ENCODE data around the gene IGFBPL1.

IGFBPL1 gene

DNA sequence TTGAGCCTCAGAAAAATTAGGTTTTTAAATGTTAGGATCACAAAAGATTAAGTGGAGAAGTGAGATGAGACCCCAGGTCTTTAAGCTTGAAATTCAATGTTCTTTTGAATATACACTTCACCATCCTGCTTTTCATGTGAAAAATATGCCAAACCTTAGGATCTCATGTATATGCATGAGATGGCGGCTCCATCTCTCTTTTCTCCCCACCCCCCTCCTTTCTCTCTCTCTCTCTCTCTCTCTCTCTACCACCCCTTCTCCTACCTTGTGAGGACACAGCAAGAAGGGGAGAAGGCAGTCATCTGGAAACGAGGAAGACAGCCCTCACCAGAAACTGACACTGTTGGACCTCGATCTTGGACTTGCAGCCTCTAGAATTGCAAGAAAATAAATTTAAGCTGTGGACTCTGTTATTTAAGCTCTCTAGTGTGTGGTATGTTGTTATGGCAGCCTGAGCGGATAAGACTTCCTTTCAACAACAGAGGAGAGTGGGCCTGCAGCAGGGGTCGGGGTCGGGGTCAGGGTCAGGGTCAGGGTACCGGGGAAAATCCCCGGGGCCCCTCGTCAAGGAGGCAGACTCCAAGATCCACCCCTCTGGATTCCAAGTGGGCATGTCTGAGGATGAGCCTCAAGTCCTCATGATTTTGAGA, 48.1 kb downstream of the IGFBPL1 start:
- no peak for DNase-seq

DNA sequence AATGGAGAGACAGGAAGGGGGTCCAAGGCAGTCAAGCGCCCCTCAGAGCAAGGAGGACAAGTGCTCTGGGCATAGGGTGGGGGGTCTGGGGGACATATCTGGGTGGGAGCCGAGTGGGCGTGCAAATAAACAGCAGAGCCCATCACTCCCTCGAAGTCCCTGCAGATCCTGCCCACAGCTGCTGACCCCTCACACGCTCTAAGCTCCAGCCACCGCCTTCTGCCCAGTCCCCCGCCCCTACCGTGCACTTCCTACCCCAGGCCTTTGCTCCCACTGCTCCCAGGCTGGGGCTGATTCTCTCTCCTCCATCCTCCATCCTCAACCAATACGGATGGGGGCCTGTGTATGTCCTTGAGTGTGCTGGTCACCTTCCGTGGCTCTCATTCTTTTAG, 48.7 kb downstream of the IGFBPL1 start:
- DNase-seq = no peak

DNA sequence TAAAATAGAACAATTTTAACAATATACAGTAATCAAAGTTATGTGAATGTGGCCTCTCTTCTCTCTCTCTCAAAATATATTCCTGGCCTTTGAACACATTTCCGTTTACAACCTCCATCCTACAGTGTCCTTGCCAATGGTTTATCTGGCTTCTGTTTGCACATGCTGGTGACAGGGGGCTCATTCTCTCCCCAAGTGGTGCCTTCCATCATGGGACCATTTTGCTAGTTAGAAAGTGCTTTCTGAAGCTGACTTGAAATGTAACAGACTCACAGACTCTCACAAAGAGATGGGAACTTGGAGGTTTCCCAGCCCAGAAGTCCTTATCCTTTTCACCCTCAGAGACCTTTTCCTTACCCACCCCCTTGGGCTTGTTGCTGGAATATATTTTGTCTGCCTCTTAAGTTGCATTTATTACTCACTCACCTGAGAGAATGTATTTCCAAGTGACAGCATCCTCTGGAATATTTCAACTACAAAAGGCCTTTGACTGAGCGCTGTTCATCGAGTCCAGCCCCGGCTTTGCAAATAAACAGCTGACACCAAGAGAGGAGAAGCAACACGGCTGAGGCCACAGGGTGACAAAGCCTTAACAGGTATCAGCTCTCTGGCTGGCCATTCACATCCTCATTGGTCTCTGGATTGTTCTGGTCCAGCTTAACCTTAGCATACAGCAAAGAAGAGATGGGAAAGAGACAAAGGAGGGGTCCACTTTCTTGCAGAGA, 49.2 kb downstream of the IGFBPL1 start:
- DNase-seq = no peak

DNA sequence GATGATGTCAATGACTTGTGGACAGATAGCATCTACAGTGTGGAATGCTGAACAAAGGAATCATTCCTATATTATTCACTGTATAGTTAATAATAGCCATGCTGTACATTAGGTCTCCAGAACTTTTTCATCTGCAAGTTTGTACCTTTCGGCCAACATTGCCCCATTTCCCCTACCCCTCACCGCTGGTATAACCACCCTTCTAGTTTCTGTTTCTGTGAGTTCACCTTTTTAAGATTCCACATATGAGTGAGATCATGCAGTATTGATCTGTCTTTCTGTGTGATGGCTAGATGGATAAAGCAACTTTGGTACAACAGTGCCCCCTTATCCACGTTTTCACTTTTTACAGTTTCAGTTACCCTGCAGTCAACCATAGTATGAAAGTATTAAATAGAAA, 50.6 kb downstream of the IGFBPL1 start:
- DNase-seq = no peak

DNA sequence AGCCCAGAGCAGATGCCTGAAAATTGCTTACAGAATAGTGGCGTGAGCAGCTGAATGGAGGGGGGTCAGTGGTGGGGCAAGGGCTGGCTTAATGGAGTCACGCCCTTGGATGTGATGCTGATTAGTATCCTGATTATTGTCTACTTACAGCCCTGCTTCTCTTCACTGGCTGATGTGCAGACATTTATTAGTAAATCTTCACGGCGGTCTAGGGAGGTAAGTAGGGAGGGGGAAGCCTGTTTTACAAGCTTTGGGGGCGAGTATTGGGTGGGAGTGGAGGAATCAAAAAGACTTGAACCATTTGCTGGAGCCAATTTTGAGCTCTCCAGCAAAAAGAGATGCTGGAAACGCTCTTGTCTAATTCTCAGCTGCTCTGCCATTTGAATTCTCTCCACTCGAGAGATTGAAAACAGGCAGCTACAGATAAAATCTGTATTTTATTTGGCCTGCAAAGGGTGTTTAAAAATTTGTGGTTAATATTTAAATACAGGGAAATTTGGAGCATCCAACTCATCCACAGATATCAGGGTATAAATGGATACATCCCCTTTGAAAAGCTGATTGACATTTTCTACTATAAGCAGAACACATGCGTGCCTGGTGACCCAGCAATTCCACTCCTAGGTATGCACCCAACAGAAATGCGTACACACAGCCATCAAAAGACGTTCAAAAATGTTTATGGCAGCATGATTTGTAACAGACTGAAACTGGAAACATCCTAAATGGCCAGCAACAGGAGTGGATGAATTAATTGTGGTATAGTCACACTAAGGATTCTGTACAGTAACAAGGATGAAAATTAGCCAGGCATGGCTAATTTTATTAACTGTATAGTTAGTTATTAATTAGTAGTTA, 51.3 kb downstream of the IGFBPL1 start:
- DNase-seq = no peak

DNA sequence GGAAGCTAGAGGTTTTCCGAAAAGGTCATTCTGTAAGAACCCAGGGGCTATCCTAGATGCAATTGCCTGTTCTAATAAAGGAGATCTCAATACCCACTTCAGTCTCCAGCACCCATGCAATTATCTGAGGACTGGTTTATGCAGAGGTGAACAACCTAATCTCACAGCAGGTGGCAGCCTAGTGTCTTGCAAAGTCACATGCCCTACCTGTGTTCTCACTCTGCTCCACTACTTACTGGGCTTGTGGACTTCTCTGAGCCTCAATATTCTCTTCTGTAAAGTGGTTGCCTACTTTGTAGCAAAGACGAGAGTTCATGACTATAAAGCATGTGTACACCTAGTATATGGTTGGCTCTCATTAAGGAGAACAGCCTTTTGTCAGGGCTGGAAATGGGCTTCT, 52.8 kb downstream of the IGFBPL1 start:
- DNase-seq = peak; percentile 17 to 79 (median 37)

DNA sequence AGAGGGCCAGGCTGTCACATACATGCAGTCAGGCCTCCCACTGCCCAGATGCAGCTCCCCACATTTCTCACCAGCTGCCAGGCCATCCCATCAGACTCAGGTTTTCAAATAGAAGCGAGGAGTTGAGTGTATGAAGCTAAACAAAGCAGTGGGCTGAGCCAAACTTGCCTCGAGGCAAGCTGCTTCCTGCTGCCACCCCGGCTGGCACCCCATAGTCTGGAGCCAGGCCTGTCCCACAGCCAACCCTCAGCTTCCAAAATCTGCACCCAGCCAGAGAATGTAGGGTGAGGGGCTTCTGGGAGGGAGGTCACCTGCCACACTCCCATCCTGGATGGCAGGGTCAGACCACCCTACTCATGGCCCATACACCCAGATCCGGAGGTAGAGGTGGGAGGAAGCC, 54.1 kb downstream of the IGFBPL1 start:
- DNase-seq = no peak

DNA sequence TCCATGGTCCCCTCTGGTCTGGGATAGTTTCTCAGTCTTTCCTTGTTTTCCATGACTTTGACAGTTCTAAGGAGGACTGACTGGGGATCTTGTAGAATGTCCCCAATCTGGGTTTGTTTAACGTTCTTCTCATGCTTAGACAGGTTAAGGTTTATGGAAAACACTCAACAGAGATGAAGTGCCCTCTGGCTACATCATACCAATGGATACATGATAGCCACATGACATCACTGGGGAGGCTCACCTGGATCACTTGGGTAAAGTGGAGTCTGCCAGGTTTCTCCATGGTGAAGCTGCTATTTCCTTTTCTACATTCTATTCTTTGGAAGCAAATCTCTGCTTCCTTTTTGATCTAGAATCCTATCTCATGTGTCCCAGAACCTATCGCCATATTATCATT, 55.5 kb downstream of the IGFBPL1 start:
- peak in 2 of 3 experiments; percentile 1 to 12 for DNase-seq

DNA sequence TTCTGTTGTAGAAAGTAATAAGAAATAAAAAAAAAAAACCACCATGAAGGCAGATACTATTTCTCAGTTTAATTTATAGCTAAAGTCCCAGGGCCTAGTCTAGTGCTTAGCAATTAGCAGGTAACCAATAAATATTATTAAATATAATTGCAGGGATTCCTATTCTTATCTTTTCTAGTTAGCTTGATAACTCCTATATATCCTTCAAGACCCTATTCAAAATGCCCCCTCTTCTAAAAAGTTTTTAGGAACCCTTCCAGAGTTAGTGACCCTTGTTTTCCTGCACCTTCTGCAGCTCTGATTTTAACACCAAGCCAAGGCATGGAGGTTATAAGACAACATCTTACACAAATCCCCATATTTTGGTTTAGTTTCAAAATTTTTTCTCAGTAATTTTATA, 56.4 kb downstream of the IGFBPL1 start:
- no peak for DNase-seq

DNA sequence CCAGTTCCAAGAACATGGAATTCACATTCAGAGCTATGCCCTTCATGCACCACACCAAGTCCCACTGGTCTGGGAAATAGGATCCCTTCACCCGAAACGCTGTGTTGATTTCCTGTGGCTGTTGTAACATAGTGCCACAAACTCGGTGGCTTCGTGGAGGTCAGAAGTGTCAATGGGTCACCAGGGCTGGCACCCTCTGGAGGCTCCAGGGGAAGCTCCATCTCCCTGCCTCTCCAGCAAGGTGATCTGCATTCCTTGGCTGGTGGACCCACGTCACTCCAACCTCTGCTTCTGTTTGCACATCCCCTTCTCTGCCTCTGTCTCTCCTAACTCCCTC, 60.7 kb downstream of the IGFBPL1 start:
- no peak for DNase-seq

DNA sequence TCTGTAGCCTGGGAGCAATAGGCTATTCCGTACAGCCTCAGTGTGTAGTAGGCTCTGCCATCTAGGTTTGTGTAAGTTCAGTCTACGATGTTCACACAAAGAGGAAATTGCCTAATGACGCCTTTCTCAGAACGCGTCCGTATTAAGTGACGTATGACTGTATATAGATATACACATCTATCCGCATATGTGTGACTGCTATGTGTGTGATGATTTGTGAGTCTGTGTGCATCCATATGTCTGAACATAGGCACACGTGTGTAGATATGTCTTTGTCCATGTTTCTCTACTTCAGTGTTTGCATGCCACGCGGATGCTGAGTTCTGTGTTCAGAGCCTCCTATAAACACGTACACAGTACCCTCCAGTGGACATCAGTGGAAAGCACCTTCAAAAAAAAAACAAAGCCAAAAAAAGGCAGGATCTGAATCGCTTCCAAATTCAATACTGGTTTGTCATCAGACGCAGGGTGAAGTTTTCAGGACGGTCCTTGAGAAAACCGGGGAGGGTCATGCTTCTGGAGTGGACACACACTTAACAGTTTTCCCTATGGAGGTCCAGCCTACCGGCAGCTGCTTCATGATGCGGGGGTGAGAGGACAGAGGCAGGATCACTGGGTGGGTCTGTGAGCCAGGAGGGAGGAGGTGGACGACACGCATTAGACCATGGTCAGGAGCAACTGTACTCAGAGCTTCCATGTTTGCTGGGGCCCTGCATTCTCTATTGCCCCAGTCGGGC, 61.2 kb downstream of the IGFBPL1 start:
- DNase-seq = peak; percentile 41 to 78 (median 53)

DNA sequence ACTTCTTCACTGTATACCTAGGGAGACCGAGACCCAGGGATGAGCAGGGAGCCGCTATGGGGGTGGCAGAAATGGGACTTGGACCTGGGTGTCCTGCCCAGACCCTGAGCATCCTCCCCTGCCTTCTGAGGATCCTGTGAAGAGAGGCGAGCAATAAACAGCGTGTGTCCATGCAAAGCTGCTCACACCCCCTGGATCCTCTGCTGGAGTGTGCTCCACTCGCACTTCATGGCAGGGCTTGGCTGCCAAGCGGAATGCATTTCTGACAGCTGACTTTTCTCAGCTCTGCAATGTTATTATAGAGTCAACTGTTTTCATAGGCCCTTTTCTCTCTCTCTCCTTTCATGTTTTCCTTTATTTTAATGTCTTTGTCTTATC, 62.8 kb downstream of the IGFBPL1 start:
- DNase-seq = peak in 2 of 3 experiments; percentile 26 to 39

DNA sequence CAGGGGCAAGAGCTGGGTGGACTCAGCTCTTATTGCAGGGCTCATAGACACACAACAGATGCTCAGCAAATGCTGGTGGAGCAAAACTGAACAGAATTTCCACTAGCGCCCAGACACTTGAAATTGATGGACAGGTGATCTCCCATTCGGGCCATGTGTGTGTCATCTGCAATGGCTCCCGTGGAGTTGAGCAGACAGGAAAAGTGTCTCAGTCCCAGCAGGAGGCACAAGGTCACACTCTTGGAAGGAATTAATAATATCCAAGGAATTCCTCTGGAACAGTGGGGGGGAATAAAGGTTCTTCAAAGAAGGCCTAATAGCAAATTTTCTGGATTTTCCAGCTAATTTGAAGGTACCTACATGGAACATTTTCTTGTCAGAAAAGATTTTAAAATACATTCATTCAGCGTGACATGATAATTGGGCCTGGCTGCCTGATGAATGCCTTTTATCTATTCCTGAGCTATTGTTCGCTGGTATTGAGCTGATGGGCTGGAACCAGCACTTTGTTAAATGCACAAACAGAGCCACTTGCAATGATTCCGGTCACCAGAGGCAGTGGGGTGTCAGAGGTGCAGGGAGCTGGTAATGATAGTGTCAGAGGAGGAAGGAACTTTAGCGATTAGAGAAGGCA, 63.3 kb downstream of the IGFBPL1 start:
- DNase-seq = peak in 2 of 3 experiments; percentile 22 to 61

DNA sequence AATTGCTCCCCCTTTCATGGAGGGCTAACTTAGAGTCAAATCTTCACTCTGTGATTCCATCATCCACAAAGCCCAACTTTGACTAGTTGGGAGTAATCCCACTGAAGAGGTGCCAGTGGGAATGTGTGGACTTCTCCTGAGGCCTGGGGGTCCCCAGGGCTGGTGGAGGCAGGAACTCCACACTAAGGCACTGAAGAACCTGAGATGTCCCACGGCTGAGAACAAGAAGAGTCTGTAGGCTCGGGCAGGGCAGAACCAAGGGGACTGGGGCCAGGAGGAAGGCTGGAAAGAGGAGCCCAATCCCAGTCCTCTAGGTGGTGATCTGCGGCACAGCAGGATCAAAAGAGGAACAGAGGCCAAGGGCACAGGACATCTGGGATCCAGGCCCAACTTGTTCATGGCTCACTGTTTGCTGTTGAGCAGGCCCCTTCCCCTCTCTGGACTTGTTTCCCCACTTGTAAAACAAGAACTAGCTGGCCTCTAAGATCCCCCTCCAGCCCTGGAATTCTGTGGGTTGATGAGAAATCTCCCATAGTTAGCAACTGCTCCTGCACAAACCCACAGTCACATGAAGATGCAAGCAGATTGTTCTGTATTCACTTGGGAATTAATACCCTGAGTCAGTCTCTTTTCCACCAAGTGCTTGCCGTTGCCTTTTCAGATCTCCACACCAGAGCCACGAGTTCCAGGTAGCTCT, 64.4 kb downstream of the IGFBPL1 start:
- DNase-seq = no peak

DNA sequence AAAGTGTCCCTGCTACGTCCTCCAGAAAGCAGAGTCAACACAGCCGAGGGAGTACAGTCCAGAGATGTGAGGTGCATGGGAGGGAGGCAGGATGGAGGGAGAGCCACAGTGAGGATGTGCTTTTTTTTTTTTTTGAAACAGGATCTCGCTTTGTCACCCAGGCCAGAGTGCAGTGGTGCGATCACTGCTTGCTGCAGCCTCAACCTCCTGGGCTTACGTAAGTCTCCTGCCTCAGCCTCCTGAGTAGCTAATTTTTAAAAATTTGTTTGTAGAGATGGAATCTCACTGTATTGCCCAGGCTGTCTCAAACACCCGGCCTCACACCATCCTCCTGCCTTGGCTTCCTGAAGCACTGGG, 65.0 kb downstream of the IGFBPL1 start:
- no peak for DNase-seq

DNA sequence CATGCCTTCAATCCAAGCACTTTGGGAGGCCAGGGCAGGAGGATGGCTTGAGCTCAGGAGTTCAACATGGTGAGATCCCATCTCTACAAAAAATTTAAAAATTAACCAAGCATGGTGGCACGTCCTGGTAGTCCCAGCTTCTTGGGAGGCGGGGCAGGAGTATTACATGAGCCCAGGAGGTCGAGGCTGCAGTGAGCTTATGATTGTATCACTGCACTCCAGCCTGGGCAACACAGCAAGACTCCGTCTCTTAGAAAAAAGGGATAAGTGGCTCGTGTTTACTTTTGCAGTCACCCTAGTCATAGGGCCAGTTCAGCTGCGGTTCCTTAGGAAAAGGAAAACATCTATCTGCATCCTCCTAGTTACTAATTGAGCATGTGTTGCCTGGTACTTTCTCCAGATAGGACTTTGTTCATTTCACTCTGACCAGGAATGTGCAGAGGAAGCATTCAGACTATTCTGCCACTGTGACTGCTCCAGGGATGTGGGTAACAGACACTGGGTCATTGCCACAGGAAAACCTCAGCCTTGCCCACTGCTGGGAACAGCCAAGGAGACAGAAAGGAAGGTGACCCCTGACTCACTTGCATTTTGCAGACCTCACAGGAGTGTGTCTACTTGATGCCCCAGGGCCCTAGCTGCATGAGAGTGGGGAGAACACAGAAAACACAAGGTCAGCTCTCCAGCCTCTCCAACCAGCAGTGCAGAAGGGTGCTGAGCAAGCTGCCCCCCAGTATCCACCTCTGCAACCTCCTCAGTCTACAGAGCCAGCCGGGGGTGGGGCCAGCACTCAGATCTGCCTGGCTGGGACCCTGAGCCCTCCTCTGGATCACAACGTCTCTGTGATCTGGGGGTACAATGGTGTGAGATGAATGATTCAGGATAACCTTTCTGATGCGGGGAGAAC, 65.6 kb downstream of the IGFBPL1 start:
- DNase-seq = peak in 1 of 3 experiments; percentile 2

DNA sequence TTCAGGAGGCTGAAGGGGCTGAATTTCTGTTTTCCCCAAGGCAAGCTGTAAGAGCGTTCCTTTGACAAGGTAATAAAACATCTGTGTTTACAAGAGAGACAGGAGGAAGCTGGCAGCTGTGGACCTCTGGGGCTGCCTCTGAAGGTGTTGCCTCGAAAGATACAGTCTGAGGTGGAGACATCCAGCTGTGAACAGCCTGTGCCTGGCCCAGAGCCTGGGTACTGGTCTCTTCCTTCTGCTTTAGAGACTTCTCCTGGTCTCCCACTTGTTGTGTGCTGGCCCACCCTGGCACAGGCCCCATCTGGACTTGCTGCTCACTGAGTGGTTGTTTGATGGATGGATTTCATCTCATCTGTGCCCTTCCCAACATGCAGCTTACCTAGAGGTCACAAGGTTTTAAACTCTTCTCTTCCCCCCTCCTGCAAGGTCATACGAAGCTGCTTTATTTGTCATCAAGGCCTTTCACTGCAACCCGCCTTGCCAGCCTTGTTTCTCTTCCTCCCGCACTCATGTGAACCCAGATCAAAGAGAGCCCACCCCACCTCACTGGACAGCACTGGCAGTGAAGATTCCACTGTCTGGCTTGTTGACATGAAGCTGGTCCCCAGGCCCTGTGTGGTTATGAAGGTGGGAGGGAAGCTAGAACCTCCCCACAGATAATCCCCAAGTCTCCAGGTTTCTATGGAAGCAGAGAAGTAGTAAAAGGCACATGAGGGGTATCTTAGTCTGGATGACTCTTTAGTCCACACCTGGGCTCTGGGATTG, 66.7 kb downstream of the IGFBPL1 start:
- peak in 1 of 3 experiments; percentile 38 for DNase-seq

DNA sequence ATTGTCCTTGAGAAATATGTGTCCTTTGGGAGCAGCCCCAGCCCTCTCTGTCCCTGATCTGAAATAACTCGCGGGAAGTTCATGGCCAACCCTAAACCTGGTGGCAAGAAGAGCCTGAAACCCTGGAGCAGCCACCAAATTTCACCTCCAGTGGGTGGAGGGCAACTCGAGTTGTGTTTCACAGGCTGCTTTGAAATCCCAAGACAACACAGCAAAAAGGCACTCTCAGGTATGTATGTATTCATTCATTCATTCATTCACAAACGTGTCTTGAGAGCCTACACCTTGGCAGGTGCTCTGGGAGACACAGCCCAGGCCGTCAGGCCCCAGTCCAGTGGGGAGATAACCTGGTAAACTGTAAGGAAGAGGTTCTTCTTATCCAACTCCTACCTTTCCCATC, 67.4 kb downstream of the IGFBPL1 start:
- no peak for DNase-seq
